Keratinocyte (primary cell): ENCODE data around the gene GALP. TPM values are rescaled to one million over a fixed set of nuclear protein-coding genes. Genes with fewer than 3 reads are reported as not detected.
"Not testable (repeated sequence)": the region's sequence is repeated elsewhere in the genome, so short reads cannot be mapped to it uniquely, and the experiment has no call there.

ENCODE experiments used
- DNase-seq: peaks from one replicate; pipeline ENCODE4 v3.0.0-alpha.2; 2011; ENCODE audit warnings: low read depth, missing footprints, low spot score
- FAIRE-seq: peaks from 2 replicates; lab custom pipeline; 2011; peaks lifted over from hg19 to GRCh38; lab: Jason Lieb, UNC
- H2AFZ ChIP-seq: 2 replicates; pipeline ENCODE4 v1.6.0; 2012; ENCODE audit warnings: low read length, control low read depth, inconsistent platforms; ENCODE audit not compliant: control insufficient read depth
- H3K27ac ChIP-seq: 2 replicates; pipeline ENCODE4 v1.5.1; 2011; ENCODE audit warnings: low read length; ENCODE audit not compliant: control insufficient read depth, insufficient read depth
- H3K27me3 ChIP-seq: 3 replicates; pipeline ENCODE4 v1.6.0; 2011; ENCODE audit warnings: low read length; ENCODE audit not compliant: control insufficient read depth, insufficient read depth; ENCODE audit errors: extremely low read depth
- H3K36me3 ChIP-seq, 2 experiments: 2 replicates in 1 of 2; 3 replicates in 1 of 2; pipeline ENCODE4 v1.5.1; 2011; ENCODE audit warnings: low read length in 2 of 2, mild to moderate bottlenecking in 1 of 2; ENCODE audit not compliant: control insufficient read depth in 2 of 2, insufficient read depth in 2 of 2; ENCODE audit errors: extremely low read depth in 1 of 2
- H3K4me1 ChIP-seq: 3 replicates; pipeline ENCODE4 v1.5.1; 2011; ENCODE audit warnings: low read length; ENCODE audit not compliant: control insufficient read depth, insufficient read depth; ENCODE audit errors: extremely low read depth
- H3K4me2 ChIP-seq: 3 replicates; pipeline ENCODE4 v1.6.0; 2011; ENCODE audit warnings: low read depth, low read length; ENCODE audit not compliant: control insufficient read depth, insufficient read depth; ENCODE audit errors: extremely low read depth
- H3K4me3 ChIP-seq, 3 experiments: fragments of 200-600 bp in 1 of 3; sonication (generic) in 1 of 3; 2 replicates in 2 of 3; 3 replicates in 1 of 3; pipeline ENCODE4 v1.5.1; 2011 to 2016; ENCODE audit warnings: low read length in 3 of 3, mild to moderate bottlenecking in 3 of 3, control low read depth in 2 of 3, inconsistent platforms in 1 of 3, low read depth in 1 of 3, mixed read lengths in 1 of 3, mixed run types in 1 of 3, moderate library complexity in 1 of 3; ENCODE audit not compliant: control insufficient read depth in 2 of 3, insufficient read depth in 2 of 3; ENCODE audit errors: extremely low read depth in 1 of 3
- H3K79me2 ChIP-seq: 2 replicates; pipeline ENCODE4 v1.6.0; 2012; ENCODE audit warnings: low read length; ENCODE audit not compliant: control insufficient read depth, insufficient read depth
- H3K9ac ChIP-seq: 3 replicates; pipeline ENCODE4 v1.6.0; 2011; ENCODE audit warnings: low read length; ENCODE audit not compliant: control insufficient read depth, insufficient read depth; ENCODE audit errors: extremely low read depth
- H3K9me1 ChIP-seq: 3 replicates; pipeline ENCODE4 v1.6.0; 2011; ENCODE audit warnings: low read length; ENCODE audit not compliant: control insufficient read depth, insufficient read depth; ENCODE audit errors: extremely low read depth
- H3K9me3 ChIP-seq: 2 replicates; pipeline ENCODE4 v1.5.1; 2012; ENCODE audit warnings: low read depth, low read length; ENCODE audit not compliant: control insufficient read depth
- H4K20me1 ChIP-seq: 3 replicates; pipeline ENCODE4 v1.6.0; 2011; ENCODE audit warnings: low read length; ENCODE audit not compliant: control insufficient read depth, insufficient read depth; ENCODE audit errors: extremely low read depth
- EZH2 ChIP-seq: IDR thresholded peaks from one replicate; pipeline ENCODE4 v1.6.1; 2012; ENCODE audit warnings: inconsistent platforms, mild to moderate bottlenecking, low read length, moderate library complexity
- dilution Hi-C: fragments of 300-500 bp; cut with MboI; formaldehyde crosslinking; loops from one replicate; pipeline ENCODE4 v1.7.0; 2020; ENCODE audit warnings: low sequenced_read_pairs; ENCODE audit not compliant: extremely low pct_ligation_motif_present
- polyA plus RNA-seq, 5 experiments: library from polyadenylated mRNA; depleted of rRNA in 3 of 5; stranded (reverse) in 3 of 5; stranded (forward) in 1 of 5; unstranded in 1 of 5; fragments of >200 nt; gene quantifications; 1 replicate in 1 of 5; 2 replicates in 3 of 5; 3 replicates in 1 of 5; pipeline versions ENCODE4 v1.2.1 to v1.2.3, GENCODE V29; 2011 to 2012; ENCODE audit warnings: missing spikeins in 2 of 5, low read depth in 1 of 5, low replicate concordance in 1 of 5
- TF ChIP-seq, protein P1 (sequence below), 3 experiments: IDR thresholded peaks in 1 of 3; conservative IDR thresholded peaks in 1 of 3; optimal IDR thresholded peaks in 1 of 3; 2 replicates in 2 of 3; 3 replicates in 1 of 3; pipeline versions ENCODE3 to v1.5.1; 2011; ENCODE audit warnings: low read length in 3 of 3, mild to moderate bottlenecking in 3 of 3, moderate library complexity in 2 of 3, control low read depth in 1 of 3, inconsistent platforms in 1 of 3; ENCODE audit not compliant: insufficient read depth in 2 of 3; ENCODE audit errors: extremely low read depth in 1 of 3

The GALP gene
- polyA plus RNA-seq, 1 donor (not counting 4 experiments of a cell fraction or from before 2014, with no cell fraction given) = not detected

GRCh38 chr19:56221442-56221841, 45.6 kb downstream of the GALP start:
- H2AFZ ChIP-seq, H4K20me1 ChIP-seq, H3K4me1 ChIP-seq, H3K9me1 ChIP-seq, dilution Hi-C loops, H3K36me3 ChIP-seq, FAIRE-seq, DNase-seq, H3K4me2 ChIP-seq, H3K79me2 ChIP-seq, H3K4me3 ChIP-seq, H3K27ac ChIP-seq, H3K9ac ChIP-seq, H3K9me3 ChIP-seq, H3K27me3 ChIP-seq: not testable (repeated sequence)
- TF ChIP-seq, protein P1, sequence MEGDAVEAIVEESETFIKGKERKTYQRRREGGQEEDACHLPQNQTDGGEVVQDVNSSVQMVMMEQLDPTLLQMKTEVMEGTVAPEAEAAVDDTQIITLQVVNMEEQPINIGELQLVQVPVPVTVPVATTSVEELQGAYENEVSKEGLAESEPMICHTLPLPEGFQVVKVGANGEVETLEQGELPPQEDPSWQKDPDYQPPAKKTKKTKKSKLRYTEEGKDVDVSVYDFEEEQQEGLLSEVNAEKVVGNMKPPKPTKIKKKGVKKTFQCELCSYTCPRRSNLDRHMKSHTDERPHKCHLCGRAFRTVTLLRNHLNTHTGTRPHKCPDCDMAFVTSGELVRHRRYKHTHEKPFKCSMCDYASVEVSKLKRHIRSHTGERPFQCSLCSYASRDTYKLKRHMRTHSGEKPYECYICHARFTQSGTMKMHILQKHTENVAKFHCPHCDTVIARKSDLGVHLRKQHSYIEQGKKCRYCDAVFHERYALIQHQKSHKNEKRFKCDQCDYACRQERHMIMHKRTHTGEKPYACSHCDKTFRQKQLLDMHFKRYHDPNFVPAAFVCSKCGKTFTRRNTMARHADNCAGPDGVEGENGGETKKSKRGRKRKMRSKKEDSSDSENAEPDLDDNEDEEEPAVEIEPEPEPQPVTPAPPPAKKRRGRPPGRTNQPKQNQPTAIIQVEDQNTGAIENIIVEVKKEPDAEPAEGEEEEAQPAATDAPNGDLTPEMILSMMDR (optimal IDR thresholded peaks at IDR 0.05 in 1 of 3, IDR thresholded peaks at IDR 0.05 in 1 of 3, conservative IDR thresholded peaks at IDR 0.05 in 1 of 3; ENCODE audit: extremely low read depth in 1 of 3, insufficient read depth in 2 of 3, low read length in 3 of 3) = peak; percentile 14 to 36 (median 25)

GRCh38 chr19:56221851-56222250, 46.0 kb downstream of the GALP start:
- H3K4me2 ChIP-seq = no peak overlapping the region
- H2AFZ ChIP-seq = no peak overlapping the region
- H3K27ac ChIP-seq = no peak overlapping the region
- H3K36me3 ChIP-seq = no peaks in the 10 kb centered on the region
- TF ChIP-seq, protein P1 (optimal IDR thresholded peaks at IDR 0.05 in 1 of 3, IDR thresholded peaks at IDR 0.05 in 1 of 3, conservative IDR thresholded peaks at IDR 0.05 in 1 of 3; ENCODE audit: extremely low read depth in 1 of 3, insufficient read depth in 2 of 3, low read length in 3 of 3) = peak in 1 of 3 experiments; percentile 15
- TF ChIP-seq EZH2 = no peak
- no peak for DNase-seq
- no peak for FAIRE-seq
- H3K9ac ChIP-seq = no peak overlapping the region
- H4K20me1 ChIP-seq = no peaks in the 10 kb centered on the region
- no peaks in the 10 kb centered on the region for H3K79me2 ChIP-seq
- no peak overlapping the region for H3K4me3 ChIP-seq
- H3K27me3 ChIP-seq = no peaks in the 10 kb centered on the region
- H3K9me1 ChIP-seq = no peaks in the 10 kb centered on the region
- peaks cover 5% of the 10 kb centered on the region for H3K4me1 ChIP-seq
- H3K9me3 ChIP-seq = no peaks in the 10 kb centered on the region
- dilution Hi-C loops = no loop called here
